ENCODE measurements around the gene CCDC70.

- TF ChIP-seq GABPA (IDR thresholded peaks at IDR 0.05; ENCODE audit: borderline replicate concordance, insufficient read depth, low read length): no peak
- TF ChIP-seq EZH2 (IDR thresholded peaks at IDR 0.05; ENCODE audit: low read depth, low read length, severe bottlenecking): no peak
- TF ChIP-seq CTCF (IDR thresholded peaks at IDR 0.05; ENCODE audit: control extremely low read depth in 1 of 3, insufficient read depth in 1 of 3, low read depth in 1 of 3, low read length in 3 of 3): no peak
- TF ChIP-seq POLR2A (IDR thresholded peaks at IDR 0.05; ENCODE audit: control extremely low read depth in 1 of 2, low read depth in 2 of 2, low read length in 2 of 2): no peak
Measured at GRCh38 chr13:51900471-51900870, 38.7 kb downstream of the CCDC70 start.

Data from H1 (cell line).